HG03521 (cell line): ENCODE results near the gene MICAL3.
"Not testable (repeated sequence)": the region's sequence is repeated elsewhere in the genome, so short reads cannot be mapped to it uniquely, and the experiment has no call there.

ENCODE experiments used
- ATAC-seq: cut with Tn5 transposase; IDR thresholded peaks from one replicate; pipeline ENCODE4 v1.9.1; 2021; ENCODE audit warnings: mild to moderate bottlenecking, moderate library complexity; ENCODE audit not compliant: unreplicated experiment

The MICAL3 gene

DNA sequence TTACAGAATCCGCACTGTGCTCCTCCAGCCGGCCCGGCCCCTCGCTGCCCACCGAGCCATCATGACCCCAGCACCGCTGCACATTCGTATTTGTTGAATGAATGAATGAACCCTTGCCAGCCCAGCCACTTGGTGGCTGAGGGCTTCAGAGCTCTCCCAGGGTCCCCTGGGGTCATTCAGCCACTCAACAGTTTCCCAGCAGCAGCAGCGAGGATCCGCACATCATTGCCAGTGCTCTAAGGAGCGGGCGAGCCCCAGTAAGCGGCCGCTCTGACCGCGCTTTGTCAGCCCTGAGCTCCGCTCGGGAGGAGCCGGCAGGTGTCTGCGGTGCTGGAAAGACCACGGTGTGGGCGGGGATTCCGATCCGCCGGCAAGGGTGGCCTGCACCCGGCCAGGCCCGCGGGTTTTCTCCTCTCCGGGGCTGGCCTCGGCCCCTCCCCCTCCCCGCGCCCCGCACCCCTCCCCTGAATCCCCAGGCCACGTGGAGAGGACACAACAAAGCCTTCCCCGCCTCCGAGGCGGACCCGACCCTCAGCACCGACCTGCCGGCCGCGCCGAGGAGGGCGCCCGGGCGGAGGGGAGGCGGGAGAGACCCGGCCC lies 250.7 kb downstream of the MICAL3 start:
- no peak for ATAC-seq

DNA sequence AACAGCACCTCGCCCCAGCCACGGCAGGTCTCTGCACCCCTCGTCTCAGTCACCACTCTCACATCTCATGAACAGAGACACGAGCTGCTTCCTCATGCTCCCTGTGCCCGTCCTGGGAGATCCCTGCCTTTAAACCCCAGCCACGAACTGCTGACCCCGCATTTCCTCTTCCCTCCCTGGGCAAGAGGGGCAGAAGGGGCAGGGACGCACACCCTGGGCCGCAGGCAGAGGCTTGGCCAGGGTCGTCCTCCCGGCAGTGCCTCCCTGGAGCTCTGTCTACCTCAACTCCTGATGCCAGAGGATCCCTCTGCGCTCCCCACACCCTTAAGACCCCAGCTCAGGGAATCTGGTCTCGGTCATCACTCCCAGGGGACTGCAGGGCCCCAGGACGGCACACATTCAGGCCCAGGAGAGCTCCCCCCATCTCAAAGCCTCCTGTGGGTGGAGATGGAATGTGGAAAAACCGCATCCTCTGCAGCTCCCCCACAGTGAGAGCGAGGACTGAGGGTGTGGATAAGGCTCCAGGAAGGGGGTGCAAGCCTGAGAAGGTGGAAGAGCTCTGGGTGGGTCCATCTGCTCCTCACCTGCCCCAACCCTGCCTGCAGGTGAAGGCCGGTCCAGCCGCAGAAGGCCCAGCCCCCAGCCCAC lies 251.3 kb downstream of the MICAL3 start:
- no peak for ATAC-seq

DNA sequence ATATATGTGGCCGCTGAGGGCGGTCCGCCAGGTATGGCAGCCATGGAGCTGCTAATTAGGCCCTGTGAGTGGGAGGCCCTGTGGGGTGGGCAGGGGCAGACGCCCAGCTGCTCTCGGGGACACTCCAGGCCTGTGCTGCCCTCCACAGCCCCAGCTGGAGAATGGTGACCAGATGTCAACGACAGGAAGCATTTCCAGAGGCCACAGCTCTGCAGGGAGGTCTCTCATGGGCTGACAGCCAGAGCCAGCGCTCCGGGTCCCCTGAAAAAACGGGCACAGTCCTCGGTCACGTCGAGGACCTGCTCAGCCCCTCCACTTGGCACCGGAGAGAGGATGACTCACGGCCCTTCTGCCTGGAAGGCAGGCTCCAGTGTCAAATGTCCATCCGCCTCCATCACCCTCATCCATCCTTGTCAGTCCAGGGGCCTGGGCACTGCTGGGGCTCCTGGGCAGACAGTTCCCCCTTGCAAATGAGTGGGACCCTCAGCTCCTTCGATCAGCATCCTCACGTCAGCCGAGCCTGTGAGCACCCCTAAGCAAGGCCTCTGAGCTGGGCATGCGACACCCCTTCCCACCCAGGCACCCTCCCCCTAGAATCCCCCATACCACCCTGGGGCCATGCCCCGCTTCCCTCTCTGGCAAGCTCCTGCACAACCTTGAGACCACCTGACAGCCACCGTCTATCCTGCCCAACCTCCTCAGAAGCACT lies 252.0 kb downstream of the MICAL3 start:
- no peak for ATAC-seq

DNA sequence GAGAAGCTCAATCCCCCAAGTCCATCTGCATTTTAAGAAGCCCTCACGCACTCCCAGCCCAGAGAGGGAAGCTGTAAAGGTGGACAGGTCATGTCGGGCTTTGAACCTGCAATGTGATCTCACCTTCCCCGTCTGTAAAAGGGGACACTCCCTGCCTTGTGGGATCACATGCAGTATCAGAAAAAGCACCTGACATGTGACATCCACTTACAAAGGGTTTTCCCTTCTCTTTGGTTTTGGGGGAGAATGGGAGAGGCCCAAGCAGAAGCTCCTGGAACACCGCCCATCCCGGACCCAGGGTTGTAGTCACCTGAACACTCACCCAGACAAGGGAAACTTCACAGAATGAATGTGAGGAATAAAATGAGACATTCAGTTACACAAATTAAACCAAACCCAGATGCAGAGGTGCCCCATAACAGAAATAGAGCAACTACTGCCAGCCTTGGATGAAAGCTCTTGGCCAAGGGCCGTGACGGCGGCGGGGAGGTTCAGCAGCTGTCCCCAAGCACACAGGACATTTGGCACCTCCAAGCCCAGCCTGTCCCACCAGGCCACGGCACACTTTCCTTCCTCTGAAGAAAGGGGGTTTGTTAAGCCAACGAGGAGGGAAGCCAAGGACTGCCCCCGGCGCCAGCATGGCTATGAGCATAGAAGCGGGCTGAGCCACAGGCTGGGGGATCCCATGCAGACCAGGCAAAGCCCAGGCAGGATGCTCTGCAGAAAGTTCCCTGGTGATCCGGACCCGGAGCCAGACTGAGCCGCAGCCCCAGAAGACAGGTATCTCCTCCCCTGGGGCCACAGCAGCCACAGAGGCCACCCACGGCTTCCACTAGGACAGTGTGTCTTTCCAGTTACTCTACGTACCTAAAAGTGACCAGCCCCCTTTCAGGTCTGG lies 253.9 kb downstream of the MICAL3 start:
- ATAC-seq, result no peak

DNA sequence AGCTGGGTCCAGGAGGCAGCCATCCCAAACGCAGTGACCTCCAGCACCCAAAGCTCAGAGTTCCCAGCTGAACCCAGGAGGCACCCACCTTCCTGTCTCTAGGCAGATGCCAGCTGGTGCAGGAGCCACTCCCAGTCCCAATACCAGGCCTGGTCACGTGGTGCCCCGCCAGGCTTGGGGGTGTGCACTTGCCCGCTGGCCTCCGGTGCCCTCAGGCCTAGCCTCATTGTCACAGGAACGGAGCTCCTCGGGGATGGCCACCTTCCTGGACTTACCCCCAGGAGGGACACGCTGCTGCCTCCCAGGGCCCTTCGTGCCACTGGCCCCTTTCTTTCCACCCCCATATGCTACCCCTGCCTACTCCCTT lies 254.7 kb downstream of the MICAL3 start:
- ATAC-seq, result no peak

DNA sequence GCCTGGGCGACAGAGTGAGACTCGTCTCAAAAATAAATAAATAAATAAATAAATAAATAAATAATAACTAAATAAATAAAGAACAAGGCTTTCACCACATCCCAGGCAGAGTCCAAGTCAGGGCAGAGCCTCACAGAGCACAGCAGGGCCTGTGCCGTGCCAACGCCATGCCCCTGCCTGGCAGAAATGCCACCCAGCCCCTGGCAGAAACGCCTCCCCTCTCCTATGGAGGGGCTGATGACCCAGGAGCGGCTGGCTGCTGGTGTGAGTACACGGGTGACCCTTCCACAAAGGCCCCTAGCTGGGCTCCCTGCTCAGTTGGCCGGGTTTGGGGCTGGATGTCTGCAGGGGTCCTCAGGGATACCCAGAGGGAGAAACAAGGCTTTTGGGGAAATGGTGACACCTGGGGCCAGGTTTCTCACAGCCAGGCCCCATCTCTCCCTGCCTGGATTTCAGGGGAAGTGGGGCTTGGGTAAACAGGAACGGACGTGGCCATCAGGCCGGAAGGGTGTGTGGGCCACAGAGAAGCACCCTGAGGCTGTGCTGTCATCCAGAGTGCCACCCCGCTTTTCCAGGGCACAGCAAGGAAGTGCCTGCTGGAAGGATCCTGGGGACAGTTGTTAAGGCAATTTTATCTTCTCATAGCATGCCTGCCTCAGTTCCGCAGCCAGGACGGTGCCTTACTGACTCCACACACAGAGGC lies 255.2 kb downstream of the MICAL3 start:
- no peak for ATAC-seq

DNA sequence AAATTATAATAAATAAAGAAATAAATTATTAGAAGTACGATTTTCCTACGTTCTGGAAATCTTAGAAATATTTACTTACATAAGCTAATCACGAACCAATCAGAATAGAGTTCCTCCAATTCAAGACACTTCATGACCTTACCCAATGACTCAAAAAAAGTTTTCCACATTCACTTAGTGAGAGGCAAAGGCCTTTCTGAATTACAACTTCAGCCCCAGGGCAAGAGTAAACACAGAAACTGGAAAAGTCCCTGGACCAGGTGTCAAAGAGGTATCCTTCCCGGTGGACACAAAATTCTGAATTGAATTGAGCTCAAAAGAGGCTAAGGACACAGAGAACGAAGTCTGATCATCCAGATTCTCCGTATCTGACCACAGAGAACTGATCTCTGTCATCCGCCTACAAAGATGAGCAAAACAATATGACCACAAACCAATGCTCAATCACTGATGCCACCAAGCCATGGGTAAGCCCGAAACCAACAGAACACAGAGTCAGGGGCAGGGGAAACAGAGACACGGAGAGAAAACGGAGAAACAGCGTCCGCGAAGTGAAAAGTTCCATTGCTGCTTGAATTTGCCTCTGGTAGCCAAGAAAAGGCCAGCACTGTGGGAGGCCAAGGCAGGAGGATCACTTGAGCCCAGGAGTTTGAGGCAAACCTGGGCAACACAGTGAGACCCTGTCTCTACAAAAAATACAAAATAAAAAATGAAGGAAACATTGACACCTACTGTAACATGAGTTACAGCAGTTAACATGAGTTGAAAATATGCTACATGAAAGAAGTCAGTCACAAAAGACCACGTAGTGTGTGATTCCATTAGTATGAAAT lies 256.9 kb downstream of the MICAL3 start:
- peak; percentile 70 for ATAC-seq

DNA sequence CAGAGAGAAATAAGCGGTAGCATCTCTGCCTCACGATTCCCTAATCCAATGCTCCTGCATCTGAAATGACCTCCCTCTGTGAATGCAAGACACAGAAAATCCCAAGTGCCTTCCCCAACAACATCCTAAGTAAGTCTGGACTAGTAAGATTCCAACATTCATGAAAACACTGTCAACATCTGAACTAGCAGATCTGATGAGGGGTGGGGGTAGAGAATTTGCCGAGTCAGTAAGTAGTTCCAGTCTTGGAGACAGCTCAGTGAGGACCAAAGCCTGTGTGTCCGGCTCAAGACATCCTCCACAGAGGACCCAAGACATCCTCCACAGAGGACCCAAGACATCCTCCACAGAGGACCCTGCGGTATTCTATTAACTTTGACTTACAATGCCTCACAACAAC lies 259.5 kb downstream of the MICAL3 start:
- not testable (repeated sequence) for ATAC-seq

DNA sequence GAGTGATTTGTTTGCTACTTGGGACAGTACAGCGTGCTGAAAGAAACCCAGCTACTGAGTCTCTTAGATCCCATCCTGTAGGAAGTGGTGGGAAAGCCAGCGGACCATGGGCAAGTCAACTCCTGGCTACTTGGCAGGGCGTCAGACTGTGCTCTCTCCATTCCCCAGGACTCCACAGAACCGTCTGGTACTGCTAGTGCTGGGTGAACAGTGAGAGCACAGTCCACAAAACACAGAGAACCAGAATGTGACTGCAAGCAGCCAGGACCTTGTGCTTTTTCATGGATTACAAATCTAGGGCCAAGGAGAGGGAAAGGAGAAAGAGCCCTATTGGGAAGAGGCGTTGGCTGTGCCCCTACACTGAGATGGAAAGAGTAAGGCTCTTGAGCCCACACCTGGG lies 260.3 kb downstream of the MICAL3 start:
- ATAC-seq, result no peak

DNA sequence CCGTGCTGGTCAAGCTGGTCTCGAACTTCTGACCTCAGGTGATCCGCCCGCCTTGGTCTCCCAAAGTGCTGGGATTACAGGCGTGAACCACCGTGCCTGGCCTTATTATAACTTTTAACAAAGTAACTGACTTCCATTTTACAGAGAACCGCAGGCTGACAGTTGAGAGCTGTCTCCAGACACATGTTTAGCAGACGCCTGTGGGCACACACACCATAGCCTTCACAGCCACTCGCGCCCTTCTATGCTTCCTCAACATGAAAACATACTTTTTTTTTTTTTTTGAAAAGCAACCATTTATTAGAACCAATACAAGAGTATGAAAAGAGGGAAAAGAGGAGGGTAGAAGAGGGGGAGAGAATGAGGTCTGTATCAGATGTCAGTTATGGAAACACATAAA lies 260.9 kb downstream of the MICAL3 start:
- not testable (repeated sequence) for ATAC-seq

DNA sequence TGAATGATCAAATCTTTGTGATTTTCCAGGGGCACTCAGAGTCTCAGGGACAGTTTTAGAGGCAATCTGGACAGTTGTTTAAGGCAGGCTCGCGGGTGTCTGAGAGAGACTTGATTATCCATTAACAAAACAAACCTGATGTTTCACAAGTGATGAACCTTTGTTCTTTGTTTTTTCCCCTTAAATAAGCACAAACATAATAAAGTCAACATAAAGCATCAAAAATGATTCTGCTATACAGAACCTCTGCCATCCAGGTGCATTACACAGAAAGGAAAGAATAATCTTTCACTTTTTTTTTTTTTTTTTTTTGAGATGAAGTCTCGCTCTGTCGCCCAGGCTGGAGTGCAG lies 263.2 kb downstream of the MICAL3 start:
- no peak for ATAC-seq

DNA sequence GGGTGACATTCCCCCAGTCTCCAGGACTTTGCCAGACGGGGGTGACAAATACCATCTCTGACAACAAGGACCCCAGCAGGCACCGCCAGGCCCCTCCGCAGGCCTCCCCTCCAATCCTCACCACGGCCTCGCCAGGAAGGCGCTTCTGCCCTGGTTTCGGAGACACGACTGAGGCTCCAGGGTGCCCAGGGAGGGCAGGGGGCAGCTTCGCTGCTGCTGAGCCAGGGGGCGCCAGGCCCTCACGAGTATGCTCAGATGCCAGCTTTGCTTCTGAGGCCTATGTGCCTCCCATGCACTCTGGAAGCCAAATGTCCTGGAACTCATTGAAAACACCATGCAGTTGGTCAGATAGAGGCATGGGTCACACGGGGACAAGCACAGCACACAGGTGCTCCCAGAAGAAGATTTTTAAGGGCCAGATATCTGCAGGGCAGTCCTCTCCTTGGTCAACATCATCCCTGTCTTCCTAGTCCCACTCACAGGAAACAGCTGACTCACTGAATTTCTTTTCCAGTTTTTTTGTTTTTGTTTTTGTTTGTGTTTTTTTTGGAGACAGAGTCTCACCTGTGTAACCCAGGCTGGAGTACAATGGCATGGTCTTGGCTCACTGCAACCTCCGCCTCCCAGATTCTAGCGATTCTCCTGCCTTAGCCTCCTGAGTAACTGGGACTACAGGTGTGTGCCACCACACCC lies 270.0 kb downstream of the MICAL3 start:
- ATAC-seq, result no peak

DNA sequence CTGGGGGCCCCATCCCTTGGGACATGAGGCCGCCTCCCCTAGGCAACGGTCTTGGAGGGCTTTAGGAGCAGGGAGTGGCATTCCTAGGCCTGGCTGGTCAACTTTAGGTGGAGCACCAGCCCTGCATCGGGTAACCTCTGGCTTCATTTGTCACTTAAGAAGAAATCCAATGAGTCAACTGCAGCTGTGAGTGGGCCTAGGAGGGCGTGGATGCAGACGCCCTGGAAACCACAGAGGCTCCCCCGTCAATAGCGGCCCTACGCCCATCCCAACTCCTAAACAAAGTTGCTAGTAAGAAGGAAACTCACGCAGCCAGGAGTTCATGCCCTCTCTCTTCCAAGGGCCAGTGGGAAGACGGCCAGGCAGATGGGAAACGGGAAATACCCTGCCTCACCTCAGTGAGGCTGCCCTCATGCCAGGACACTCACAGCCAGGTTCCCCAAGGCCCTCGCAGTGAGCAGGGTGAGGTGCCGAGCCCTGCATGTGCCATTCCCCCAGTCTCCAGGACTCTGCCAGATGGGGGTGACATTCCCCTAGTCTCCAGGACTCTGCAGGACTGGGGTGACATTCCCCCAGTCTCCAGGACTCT lies 270.9 kb downstream of the MICAL3 start:
- ATAC-seq, result no peak

DNA sequence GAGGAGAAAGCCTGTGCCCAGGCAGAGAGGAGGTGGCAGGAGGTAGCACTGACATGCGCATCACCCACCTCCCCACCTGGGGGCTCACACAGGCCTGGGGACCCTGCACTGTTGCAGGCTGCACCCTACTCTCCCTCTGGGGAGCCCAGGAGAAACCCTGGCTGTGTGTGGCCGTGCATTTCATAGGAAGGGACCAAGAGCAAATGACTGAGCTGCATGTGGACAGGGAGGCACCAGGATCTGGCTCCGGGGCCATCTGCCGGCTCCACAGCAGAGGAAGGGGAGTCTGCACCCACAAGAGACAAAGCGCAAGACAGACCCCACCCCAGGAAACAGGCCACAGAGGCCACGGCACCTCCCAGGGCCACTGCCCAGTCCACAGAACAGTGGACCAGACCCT lies 272.8 kb downstream of the MICAL3 start:
- no peak for ATAC-seq

DNA sequence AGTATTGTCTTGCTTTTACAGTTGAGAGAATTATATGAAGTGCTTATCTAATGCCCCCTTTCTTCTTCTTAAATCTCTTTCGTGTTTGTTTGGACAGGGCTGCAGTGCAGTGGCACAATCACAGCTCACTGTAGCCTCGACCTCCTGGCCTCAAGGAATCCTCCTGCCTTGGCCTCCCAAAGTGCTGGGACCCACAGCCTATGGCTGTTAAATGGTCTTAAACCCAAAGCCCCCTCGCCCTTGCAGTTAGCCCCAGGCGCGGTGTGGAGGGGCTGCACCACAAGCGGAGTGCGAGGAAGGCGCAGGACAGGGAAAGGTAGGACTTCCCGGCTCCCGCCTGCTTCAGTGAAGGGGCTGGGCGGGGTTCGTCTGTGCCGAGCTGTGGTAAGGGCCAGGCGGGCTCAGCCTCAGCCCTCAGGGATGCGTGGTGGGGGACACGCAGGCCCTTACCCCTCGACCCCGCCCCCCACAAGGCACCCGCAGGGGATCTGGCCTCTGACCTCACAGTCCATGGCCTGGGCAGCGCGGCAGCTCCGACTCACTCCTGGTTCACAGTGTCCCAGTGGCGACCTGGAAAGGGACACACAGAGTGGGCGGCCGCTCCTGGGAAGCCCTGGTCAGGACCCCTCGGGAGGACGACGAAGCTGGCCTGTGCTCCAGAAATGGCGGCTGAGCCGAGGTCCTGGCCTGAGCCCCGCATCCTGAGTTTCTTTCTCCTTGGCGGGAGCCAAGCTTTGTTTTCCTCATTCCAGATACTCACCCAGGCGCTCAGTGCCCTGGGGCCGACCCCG lies 274.6 kb downstream of the MICAL3 start:
- ATAC-seq, result no peak

DNA sequence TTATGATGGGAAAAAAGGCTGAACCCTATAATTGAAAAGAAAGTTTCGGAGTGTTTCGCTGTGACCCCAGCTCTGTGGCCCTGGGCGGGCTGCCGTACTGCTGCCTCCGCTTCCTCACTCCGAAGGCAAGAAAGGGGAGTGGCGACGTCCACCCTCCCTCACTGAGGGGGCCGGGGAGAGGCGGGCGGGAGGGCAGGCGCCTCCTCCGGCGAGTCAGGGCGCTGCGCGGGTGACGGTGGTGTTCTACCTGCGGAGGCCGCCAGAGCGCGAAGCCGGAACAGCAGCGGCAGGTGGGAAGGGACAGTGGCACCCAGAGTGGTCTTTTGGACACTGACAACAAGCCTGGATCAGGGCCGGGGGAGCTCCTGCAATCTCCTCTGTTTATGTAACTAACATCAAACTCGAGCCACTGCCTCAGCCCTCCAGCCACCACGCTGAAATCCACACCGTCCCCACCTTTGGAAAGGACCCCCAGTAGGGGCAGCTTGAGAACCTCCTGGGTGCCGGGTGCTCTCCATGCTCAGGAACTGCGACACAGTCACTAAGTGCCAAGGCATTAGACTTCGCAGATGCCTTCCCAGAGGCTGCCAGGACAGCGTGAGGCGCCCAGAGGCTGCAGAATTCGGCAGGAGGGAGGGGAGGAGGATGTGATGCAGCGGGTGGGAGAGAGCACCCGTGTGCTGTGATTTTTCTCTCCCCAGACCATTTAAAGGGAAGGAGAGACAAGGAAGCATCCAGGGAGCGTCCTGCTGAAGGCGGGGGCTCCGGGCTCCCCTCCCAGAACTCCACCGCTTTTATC lies 275.6 kb downstream of the MICAL3 start:
- no peak for ATAC-seq

DNA sequence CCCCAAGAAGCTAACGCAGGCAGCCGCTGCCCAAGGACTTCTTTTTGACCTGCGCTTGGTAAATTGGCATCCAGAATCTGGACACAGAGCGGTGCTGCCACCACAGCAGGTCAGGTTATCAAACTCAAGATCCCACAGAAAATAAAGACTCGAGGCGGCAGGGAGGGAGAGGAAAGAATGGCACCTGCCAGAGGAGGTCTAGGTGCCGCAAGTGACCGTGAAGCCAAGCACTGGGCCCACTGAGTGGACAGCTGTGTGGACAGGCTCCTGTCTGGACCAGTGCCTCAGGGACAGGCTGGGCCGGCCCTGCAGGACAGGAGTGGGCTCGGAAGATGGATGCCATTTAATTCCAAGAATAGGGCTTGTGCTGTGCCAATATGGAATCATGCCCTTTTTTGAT lies 277.4 kb downstream of the MICAL3 start:
- ATAC-seq, result no peak
